PC-3 (cell line): ENCODE measurements around the gene BBS2. TPM values are rescaled to one million over a fixed set of nuclear protein-coding genes. Genes with fewer than 3 reads are reported as not detected.

Source experiments
- ATAC-seq: fragments of 200-7000 bp; cut with Tn5 transposase; 2 replicates; pipeline ENCODE4 v1.9.1; 2020; ENCODE audit warnings: mild to moderate bottlenecking, moderate library complexity
- BruUV-seq: library from RNA; stranded (reverse); fragments of 400-500 nt; replicated peaks from 2 replicates; lab custom pipeline; 2021; lab: Mats Ljungman, UMichigan
- CTCF ChIA-PET: fragments of 300-600 bp; sonication (Branson Sonifier 250); formaldehyde crosslinking; loops from one replicate; lab custom pipeline; 2022; ENCODE audit warnings: antibody characterized with exemption; lab: Charles Lee
- POLR2A ChIA-PET: fragments of 300-600 bp; sonication (Branson Sonifier 250); formaldehyde crosslinking; loops from one replicate; lab custom pipeline; 2022; ENCODE audit warnings: antibody characterized with exemption; ENCODE audit not compliant: unreplicated experiment; lab: Charles Lee
- DNase-seq: peaks from one replicate; pipeline ENCODE4 v3.0.0-alpha.2; 2015
- H2AFZ ChIP-seq: fragments of 300-600 bp; sonication (generic); 2 replicates; pipeline ENCODE4 v1.6.0; 2016; ENCODE audit warnings: antibody characterized with exemption, low read length
- H3F3A ChIP-seq: fragments of 300-600 bp; sonication (generic); one replicate; pipeline ENCODE4 v1.6.0; 2017; ENCODE audit warnings: antibody characterized with exemption, low read length, control low read depth, mild to moderate bottlenecking; ENCODE audit not compliant: unreplicated experiment
- H3K27ac ChIP-seq: fragments of 300-600 bp; sonication (generic); 2 replicates; pipeline ENCODE4 v1.5.1; 2016; ENCODE audit warnings: mild to moderate bottlenecking, low read length
- H3K27me3 ChIP-seq: fragments of 300-600 bp; sonication (generic); 2 replicates; pipeline ENCODE4 v1.6.1; 2016; ENCODE audit warnings: low read length, mixed read lengths
- H3K36me3 ChIP-seq: fragments of 300-600 bp; sonication (generic); 2 replicates; pipeline ENCODE4 v1.6.1; 2016; ENCODE audit warnings: low read depth, mixed run types, low read length, mixed read lengths
- H3K4me1 ChIP-seq: fragments of 300-600 bp; sonication (generic); 2 replicates; pipeline ENCODE4 v1.5.1; 2016; ENCODE audit warnings: low read length; ENCODE audit not compliant: insufficient read depth
- H3K4me2 ChIP-seq: fragments of 300-600 bp; sonication (generic); 2 replicates; pipeline ENCODE4 v1.6.0; 2016; ENCODE audit warnings: low read length
- H3K4me3 ChIP-seq: fragments of 300-600 bp; sonication (generic); 2 replicates; pipeline ENCODE4 v1.5.1; 2016; ENCODE audit warnings: mild to moderate bottlenecking, low read length, mixed read lengths
- H3K79me2 ChIP-seq: fragments of 300-600 bp; sonication (generic); 2 replicates; pipeline ENCODE4 v1.6.1; 2017; ENCODE audit warnings: low read length, mixed read lengths
- H3K9ac ChIP-seq: fragments of 300-600 bp; sonication (generic); 2 replicates; pipeline ENCODE4 v1.6.0; 2016; ENCODE audit warnings: mild to moderate bottlenecking, low read length
- H3K9me2 ChIP-seq: fragments of 300-600 bp; sonication (generic); replicated peaks from 2 replicates; pipeline ENCODE4 v1.6.1; 2016; ENCODE audit warnings: mixed run types, low read length, mixed read lengths
- H3K9me3 ChIP-seq: fragments of 300-600 bp; sonication (generic); 2 replicates; pipeline ENCODE4 v1.6.1; 2016; ENCODE audit warnings: low read length, mixed read lengths
- H4K20me1 ChIP-seq: fragments of 300-600 bp; sonication (generic); 2 replicates; pipeline ENCODE4 v1.6.1; 2016; ENCODE audit warnings: low read length, mixed read lengths
- CTCF ChIP-seq: fragments of 300-600 bp; sonication (generic); conservative IDR thresholded peaks from 2 replicates; pipeline ENCODE4 v1.5.1; 2017; ENCODE audit warnings: antibody characterized with exemption, low read depth, mild to moderate bottlenecking, low read length
- EZH2 ChIP-seq: fragments of 300-600 bp; sonication (generic); IDR thresholded peaks from one replicate; pipeline ENCODE4 v1.6.1; 2017; ENCODE audit warnings: antibody characterized with exemption, mild to moderate bottlenecking, low read length; ENCODE audit not compliant: unreplicated experiment
- EZH2phosphoT487 ChIP-seq: fragments of 300-600 bp; sonication (generic); IDR thresholded peaks from 2 replicates; pipeline ENCODE4 v1.6.1; 2018; ENCODE audit warnings: mild to moderate bottlenecking, antibody characterized with exemption, low read length, borderline replicate concordance
- intact Hi-C: fragments of 100-400 bp; cut with micrococcal nuclease; formaldehyde crosslinking; loops from 2 replicates; pipeline ENCODE4 v1.9.0; 2023
- total RNA-seq: library from RNA; depleted of rRNA; stranded (reverse); fragments of >200 nt; gene quantifications from 2 replicates; pipeline ENCODE4 v1.2.3, GENCODE V29; 2014

Gene BBS2
- total RNA-seq, 1 experiment from 2014 or later = 19.2 TPM

- TF ChIP-seq EZH2 (no peak), EZH2phosphoT487 (no peak), CTCF (no peak)
- no peak overlapping the region for H2AFZ ChIP-seq
- H3K79me2 ChIP-seq = no peaks in the 10 kb centered on the region
- no peak overlapping the region for H3K9ac ChIP-seq
- no peaks in the 10 kb centered on the region for H3K9me3 ChIP-seq
- no peaks in the 10 kb centered on the region for H4K20me1 ChIP-seq
- no peaks in the 10 kb centered on the region for H3K9me2 ChIP-seq
- no peak overlapping the region for H3K4me3 ChIP-seq
- no peak overlapping the region for H3K4me2 ChIP-seq
- H3K27ac ChIP-seq = no peak overlapping the region
- no TSS peak for BruUV-seq
- H3K36me3 ChIP-seq = peaks cover 38% of the 10 kb centered on the region
- no peaks in the 10 kb centered on the region for H3K27me3 ChIP-seq
- H3K4me1 ChIP-seq = no peaks in the 10 kb centered on the region
- H3F3A ChIP-seq = no peaks in the 10 kb centered on the region
- CTCF ChIA-PET = no interaction called here
- DNase-seq (no peak), ATAC-seq (no peak)
- POLR2A ChIA-PET = no interaction called here
- intact Hi-C loops = no loop called here
These were observed 56.7 kb downstream of the BBS2 start for GRCh38 chr16:56463153-56463552.

- ChIA-PET CTCF (no interaction called here), POLR2A (no interaction called here)
- no peak for DNase-seq
- H3K36me3 ChIP-seq = peaks cover 34% of the 10 kb centered on the region
- no peak overlapping the region for H3K27ac ChIP-seq
- no peak overlapping the region for H3K4me3 ChIP-seq
- no peak overlapping the region for H3K9ac ChIP-seq
- no peak overlapping the region for H3K4me2 ChIP-seq
- no peaks in the 10 kb centered on the region for H3K4me1 ChIP-seq
- H3K9me2 ChIP-seq = no peaks in the 10 kb centered on the region
- H3K9me3 ChIP-seq = no peaks in the 10 kb centered on the region
- H3K79me2 ChIP-seq = no peaks in the 10 kb centered on the region
- H3F3A ChIP-seq = no peaks in the 10 kb centered on the region
- no peaks in the 10 kb centered on the region for H4K20me1 ChIP-seq
- no peak overlapping the region for H2AFZ ChIP-seq
- no peak for ATAC-seq
- intact Hi-C loops = no loop called here
- no peaks in the 10 kb centered on the region for H3K27me3 ChIP-seq
- no peak for TF ChIP-seq EZH2
- TF ChIP-seq EZH2phosphoT487 = no peak
- TF ChIP-seq CTCF = no peak
- no TSS peak for BruUV-seq
These were observed 57.6 kb downstream of the BBS2 start for GRCh38 chr16:56462064-56462796.

GRCh38 chr16:56460101-56460500, 59.7 kb downstream of the BBS2 start:
- no peak overlapping the region for H3K4me3 ChIP-seq
- H3K9me3 ChIP-seq = no peaks in the 10 kb centered on the region
- no peaks in the 10 kb centered on the region for H3K79me2 ChIP-seq
- BruUV-seq = no TSS peak
- no peaks in the 10 kb centered on the region for H4K20me1 ChIP-seq
- no peak overlapping the region for H2AFZ ChIP-seq
- TF ChIP-seq CTCF (no peak), EZH2 (no peak)
- CTCF ChIA-PET = no interaction called here
- no peaks in the 10 kb centered on the region for H3F3A ChIP-seq
- H3K27ac ChIP-seq = no peak overlapping the region
- no peak overlapping the region for H3K4me2 ChIP-seq
- intact Hi-C loops = no loop called here
- no peaks in the 10 kb centered on the region for H3K4me1 ChIP-seq
- H3K36me3 ChIP-seq = peaks cover 34% of the 10 kb centered on the region
- H3K27me3 ChIP-seq = no peaks in the 10 kb centered on the region
- DNase-seq = no peak
- ATAC-seq = no peak
- no peak overlapping the region for H3K9ac ChIP-seq
- POLR2A ChIA-PET = interaction anchor here (0.8 kb wide), 1 partner anchor 230 kb away, joined by 5 read pairs; no protein-coding TSS in a partner anchor
- no peaks in the 10 kb centered on the region for H3K9me2 ChIP-seq
